GM19452 (cell line): ENCODE results near the gene CLDN34.

Experiments used
- ATAC-seq: cut with Tn5 transposase; IDR thresholded peaks from one replicate; pipeline ENCODE4 v1.9.1; 2021; ENCODE audit not compliant: unreplicated experiment

The CLDN34 gene

GRCh38 chrX:9980401-9980800 lies 13.2 kb downstream of the CLDN34 start:
- ATAC-seq: no peak

- ATAC-seq: no peak
These were observed 13.8 kb downstream of the CLDN34 start for GRCh38 chrX:9980927-9981326.

GRCh38 chrX:9983441-9983840 lies 16.3 kb downstream of the CLDN34 start:
- no peak for ATAC-seq

- ATAC-seq: no peak
These were observed 16.7 kb downstream of the CLDN34 start for GRCh38 chrX:9983846-9984245.

- ATAC-seq: no peak
These were observed 21.6 kb downstream of the CLDN34 start for GRCh38 chrX:9988762-9989161.

- no peak for ATAC-seq
These were observed 24.9 kb downstream of the CLDN34 start for GRCh38 chrX:9992061-9992460.

- ATAC-seq: no peak
These were observed 25.6 kb downstream of the CLDN34 start for GRCh38 chrX:9992724-9993123.

- ATAC-seq: peak; percentile 56
These were observed 28.7 kb downstream of the CLDN34 start for GRCh38 chrX:9995855-9996339.

GRCh38 chrX:9997041-9997440 lies 29.9 kb downstream of the CLDN34 start:
- ATAC-seq: no peak

GRCh38 chrX:9997524-9997923 lies 30.4 kb downstream of the CLDN34 start:
- ATAC-seq: peak; percentile 77

- ATAC-seq: no peak
These were observed 34.3 kb downstream of the CLDN34 start for GRCh38 chrX:10001496-10001895.

- ATAC-seq: no peak
These were observed 37.8 kb downstream of the CLDN34 start for GRCh38 chrX:10004832-10005475.

- no peak for ATAC-seq
These were observed 38.9 kb downstream of the CLDN34 start for GRCh38 chrX:10006086-10006485.

GRCh38 chrX:10006770-10007169 lies 39.6 kb downstream of the CLDN34 start:
- no peak for ATAC-seq

- no peak for ATAC-seq
These were observed 40.5 kb downstream of the CLDN34 start for GRCh38 chrX:10007621-10008020.

GRCh38 chrX:10008483-10009056 lies 41.4 kb downstream of the CLDN34 start:
- ATAC-seq: no peak

GRCh38 chrX:10009741-10010140 lies 42.6 kb downstream of the CLDN34 start:
- no peak for ATAC-seq

- ATAC-seq: no peak
These were observed 43.5 kb downstream of the CLDN34 start for GRCh38 chrX:10010686-10011085.

GRCh38 chrX:10011261-10011931 lies 44.2 kb downstream of the CLDN34 start:
- no peak for ATAC-seq

GRCh38 chrX:10011991-10012390 lies 44.8 kb downstream of the CLDN34 start:
- no peak for ATAC-seq

- peak; percentile 85 for ATAC-seq
These were observed 47.5 kb downstream of the CLDN34 start for GRCh38 chrX:10014462-10015354.
